Stimulated activated CD8-positive, alpha-beta memory T cell treated with anti-CD3 and anti-CD28 coated beads, Interleukin-4, amount 100 ng/mL, for 24 hours (primary cell): ENCODE measurements around the gene SLC26A6.

Experiments
- DNase-seq: peaks from one replicate; pipeline ENCODE4 v3.0.0-alpha.2; 2020; ENCODE audit warnings: low read depth

The SLC26A6 gene, protein sequence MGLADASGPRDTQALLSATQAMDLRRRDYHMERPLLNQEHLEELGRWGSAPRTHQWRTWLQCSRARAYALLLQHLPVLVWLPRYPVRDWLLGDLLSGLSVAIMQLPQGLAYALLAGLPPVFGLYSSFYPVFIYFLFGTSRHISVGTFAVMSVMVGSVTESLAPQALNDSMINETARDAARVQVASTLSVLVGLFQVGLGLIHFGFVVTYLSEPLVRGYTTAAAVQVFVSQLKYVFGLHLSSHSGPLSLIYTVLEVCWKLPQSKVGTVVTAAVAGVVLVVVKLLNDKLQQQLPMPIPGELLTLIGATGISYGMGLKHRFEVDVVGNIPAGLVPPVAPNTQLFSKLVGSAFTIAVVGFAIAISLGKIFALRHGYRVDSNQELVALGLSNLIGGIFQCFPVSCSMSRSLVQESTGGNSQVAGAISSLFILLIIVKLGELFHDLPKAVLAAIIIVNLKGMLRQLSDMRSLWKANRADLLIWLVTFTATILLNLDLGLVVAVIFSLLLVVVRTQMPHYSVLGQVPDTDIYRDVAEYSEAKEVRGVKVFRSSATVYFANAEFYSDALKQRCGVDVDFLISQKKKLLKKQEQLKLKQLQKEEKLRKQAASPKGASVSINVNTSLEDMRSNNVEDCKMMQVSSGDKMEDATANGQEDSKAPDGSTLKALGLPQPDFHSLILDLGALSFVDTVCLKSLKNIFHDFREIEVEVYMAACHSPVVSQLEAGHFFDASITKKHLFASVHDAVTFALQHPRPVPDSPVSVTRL

GRCh38 chr3:48635222-48636021 is at the start of gene SLC26A6:
SLC26A6 (minus strand) TSS chr3:48635461; CDS start chr3:48635393, 68 bp downstream.
- peak; percentile 93 for DNase-seq

DNA sequence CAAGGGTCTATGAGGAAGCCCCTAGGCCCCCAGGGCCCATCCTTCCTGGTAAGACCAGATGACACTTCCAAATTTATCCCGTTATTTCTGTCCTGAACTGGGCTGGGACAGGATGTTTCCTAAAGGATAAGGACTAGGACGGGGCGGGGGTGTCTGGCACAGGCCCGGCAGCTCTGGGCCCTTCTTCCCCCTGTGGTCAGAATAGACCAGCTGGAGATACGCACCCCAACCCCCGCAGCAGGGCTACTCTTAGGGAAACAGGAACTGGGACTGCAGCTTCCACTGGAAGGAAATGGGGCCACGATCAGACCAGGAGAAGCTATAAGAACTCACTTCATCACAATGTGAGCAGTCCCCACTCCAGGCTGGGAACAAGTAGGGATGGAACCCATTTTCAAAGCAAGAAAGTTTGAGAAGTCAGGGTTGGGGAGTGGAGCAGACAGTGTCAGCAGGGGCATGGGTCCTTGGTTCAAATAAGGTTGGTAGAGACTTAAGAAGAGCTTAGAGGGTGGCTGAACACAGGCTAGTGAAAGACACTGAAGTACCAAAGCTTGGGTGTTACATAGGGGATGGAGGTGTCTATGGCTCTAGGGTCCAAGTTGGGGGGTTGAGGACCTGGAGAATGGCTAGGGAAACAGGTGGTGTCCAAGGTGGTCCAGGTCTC is 49.4 kb upstream of the SLC26A6 start:
- DNase-seq = no peak

GRCh38 chr3:48684054-48684349 is 48.7 kb upstream of the SLC26A6 start:
- no peak for DNase-seq

DNA sequence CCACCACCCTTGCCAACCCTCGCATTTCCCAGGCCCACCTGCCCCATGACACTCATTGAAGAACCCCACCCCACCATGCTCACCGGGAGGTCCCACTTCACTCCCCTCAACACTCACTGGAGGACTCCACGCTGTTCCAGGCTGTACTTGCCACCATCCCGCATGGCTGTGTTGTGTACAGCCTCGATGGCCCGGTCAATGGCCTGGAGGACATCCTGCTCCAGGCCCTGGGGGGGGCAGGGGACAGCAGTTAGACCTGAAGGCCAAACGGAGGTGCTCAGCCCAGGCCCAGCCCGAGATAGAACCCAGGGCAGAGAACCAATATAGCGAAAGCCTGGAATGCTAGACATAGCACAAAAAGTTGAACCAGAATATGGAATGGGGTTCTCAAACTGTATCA is 47.5 kb upstream of the SLC26A6 start:
- no peak for DNase-seq

GRCh38 chr3:48681974-48682610 is 46.8 kb upstream of the SLC26A6 start:
- DNase-seq = no peak

- no peak for DNase-seq
Observed at GRCh38 chr3:48681541-48681880, 46.2 kb upstream of the SLC26A6 start.

GRCh38 chr3:48680811-48681540 is 45.7 kb upstream of the SLC26A6 start:
- DNase-seq = no peak

DNA sequence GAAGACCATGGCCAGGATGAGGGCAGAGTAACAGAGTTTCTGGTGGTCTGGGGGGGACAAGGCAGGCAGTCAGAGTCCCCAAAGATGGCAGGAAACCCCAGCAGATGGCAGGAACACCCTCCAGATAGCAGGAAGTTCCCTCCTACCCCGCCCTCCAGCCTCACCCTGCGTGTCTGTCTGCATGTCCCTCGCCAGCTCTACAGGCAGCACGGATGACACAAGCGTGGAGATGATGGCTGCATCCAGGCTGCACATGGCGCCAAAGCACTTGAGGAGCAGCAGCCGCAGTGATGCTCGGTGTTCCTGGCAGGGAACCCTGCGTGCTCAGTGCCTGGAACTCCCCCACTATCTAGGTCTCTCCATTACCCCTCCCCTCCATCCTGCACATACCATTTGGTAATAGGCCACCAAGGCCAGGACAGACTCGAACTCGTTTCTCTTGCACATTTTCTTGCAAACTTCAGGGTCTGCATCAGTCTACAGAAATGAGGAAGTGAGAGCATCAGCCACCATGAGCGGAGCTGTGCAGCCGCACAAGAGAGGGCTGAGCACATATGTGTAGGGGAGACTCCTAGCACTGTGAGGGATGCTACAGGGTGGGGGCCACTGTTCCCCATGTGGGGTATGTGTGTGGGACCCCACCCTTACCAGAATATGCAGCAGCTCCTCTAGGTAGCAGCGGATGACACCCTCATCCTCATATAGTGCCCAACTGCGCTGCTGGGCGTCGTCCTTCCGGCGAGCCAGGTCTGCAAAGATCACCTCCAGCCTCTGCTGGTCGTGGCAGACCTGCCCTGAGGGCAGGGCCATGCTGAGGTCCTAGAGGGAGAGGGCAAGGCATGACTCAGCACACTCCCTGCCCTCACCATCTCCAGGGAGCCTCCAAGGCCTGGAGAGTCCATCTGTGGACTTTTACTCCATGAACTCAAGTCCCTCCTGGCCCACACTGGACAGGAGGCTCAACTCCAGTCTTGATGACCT is 44.4 kb upstream of the SLC26A6 start:
- DNase-seq = no peak

- DNase-seq = no peak
Observed at GRCh38 chr3:48678566-48679380, 43.5 kb upstream of the SLC26A6 start.

DNA sequence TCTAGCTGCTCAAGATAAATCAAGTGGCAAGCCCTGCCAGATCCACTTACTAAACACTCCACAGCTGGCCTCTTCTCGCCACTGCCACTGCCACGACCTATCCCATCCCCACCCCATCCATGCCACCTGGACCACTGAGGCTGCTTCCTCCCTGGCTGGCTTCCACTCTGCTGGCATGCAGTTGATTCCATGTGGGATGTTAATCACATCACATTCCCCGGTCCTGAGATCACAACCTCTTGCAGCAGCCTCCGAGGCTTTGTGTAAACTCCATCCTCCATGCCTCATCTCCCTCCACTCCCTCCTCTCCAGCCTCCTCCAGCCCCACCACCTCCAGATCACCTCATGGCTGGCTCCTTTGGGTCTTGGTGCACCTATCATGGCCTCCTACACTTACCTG is 42.8 kb upstream of the SLC26A6 start:
- no peak for DNase-seq

- DNase-seq = no peak
Observed at GRCh38 chr3:48674505-48674904, 39.2 kb upstream of the SLC26A6 start.

- DNase-seq = no peak
Observed at GRCh38 chr3:48672522-48672921, 37.3 kb upstream of the SLC26A6 start.

DNA sequence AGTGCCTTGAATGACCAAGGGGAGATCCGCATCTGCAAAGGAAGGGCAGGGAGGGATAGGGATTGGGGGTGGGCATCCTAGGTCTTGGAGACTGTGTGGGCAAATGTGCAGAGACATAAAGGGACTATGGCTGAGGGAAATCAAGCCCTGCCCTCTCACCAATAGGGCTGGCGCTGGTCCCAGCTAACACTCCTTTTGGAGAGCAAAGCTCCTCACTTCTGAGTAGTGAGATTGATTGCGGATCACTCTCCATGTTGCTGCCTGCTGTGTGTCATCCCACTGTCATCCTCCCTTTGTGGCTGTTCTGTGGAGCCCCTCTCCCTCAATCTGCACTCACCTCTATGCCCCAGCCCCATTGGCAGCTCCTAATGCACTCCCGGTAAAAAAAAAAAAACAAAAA is 29.7 kb upstream of the SLC26A6 start:
- no peak for DNase-seq

DNA sequence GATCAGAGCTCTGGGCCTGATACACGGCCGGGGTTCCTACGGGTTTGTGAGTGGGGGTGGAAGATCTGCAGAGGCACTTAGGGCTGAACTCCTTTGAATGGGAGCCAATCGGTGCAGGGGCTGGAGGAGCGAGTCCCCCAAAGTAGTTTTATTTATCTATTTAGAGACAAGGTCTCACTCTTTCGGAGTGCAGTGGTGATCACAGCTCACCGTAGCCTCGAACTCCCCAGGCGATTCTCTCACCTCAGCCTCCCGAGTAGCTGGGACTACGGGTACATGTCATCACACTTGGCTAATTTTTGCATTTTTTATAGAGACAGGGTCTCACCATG is 29.0 kb upstream of the SLC26A6 start:
- no peak for DNase-seq

DNA sequence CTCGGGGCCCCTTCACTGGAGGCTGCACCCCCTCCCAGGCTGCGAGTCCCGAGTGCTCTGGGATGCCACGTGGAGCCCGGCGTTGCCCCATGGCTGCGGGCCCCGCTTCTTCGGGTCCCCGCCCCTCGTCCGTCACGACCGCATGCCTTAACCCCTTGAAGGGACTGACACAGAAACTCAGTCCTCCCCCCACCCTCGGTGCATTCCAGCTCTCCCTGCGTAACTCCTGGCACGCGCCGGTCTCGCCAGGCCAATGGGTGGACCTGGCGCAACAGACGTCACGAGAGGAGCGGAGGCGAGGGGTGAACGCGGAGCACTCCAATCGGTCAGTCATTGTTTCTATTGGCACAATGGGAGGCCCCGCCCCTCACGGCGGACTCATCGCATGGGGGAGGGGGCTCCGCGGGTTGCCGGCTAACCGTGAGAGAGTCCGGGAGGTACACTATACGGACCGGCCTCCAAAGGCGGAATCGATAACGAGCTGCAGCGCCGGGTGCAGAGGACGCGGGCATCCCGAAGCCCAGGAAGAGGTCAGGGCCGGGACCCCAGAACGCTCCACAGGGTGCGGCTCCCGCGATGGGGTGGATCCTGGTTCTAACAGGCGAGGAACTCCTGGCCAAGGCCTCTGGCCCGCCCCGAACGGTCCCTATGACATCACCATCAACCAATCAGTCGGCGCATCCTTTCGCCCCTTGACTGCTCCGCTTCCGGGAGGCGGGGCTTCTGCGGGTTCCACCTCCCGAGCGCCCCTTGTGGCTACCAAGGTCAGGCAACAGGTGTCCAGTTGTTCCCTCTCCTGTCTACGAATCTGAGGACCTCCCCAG is 28.4 kb upstream of the SLC26A6 start:
- DNase-seq = peak; percentile 78

GRCh38 chr3:48662753-48663488 is 27.7 kb upstream of the SLC26A6 start, which contains the start of gene CELSR3:
CELSR3 (minus strand) TSS chr3:48662886; CDS start chr3:48662634, 252 bp downstream.
- DNase-seq = peak; percentile 19

- no peak for DNase-seq
Observed at GRCh38 chr3:48662145-48662752, 27.0 kb upstream of the SLC26A6 start.
